AG10803 (cell line): ENCODE results near the gene ZBTB4.

ENCODE experiments used
- DNase-seq: peaks from one replicate; pipeline ENCODE4 v3.0.0; 2010; ENCODE audit warnings: low read depth
- H3K4me3 ChIP-seq: 2 replicates; pipeline ENCODE4 v1.5.1; 2011; ENCODE audit warnings: mild to moderate bottlenecking, low read length, control low read depth
- TF ChIP-seq, protein P1 (sequence below): conservative IDR thresholded peaks from 2 replicates; pipeline ENCODE4 v1.5.1; 2011; ENCODE audit warnings: mild to moderate bottlenecking, low read length, control low read depth, inconsistent platforms

The ZBTB4 gene

DNA sequence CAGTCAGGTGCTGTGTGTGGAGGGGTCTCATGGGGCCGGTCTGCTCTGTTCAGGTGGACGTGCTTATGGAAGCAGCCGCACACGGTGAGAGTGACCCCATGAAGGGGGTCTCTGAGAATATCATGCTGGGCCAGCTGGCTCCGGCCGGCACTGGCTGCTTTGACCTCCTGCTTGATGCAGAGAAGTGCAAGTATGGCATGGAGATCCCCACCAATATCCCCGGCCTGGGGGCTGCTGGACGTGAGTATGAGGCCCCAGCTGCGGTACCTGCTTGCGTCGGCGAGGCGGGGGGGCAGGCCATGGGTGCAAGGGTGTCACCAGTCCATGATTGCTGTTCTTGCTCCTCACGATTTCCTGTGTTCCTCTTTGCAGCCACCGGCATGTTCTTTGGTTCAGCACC is 32.7 kb upstream of the ZBTB4 start:
- TF ChIP-seq, protein P1, sequence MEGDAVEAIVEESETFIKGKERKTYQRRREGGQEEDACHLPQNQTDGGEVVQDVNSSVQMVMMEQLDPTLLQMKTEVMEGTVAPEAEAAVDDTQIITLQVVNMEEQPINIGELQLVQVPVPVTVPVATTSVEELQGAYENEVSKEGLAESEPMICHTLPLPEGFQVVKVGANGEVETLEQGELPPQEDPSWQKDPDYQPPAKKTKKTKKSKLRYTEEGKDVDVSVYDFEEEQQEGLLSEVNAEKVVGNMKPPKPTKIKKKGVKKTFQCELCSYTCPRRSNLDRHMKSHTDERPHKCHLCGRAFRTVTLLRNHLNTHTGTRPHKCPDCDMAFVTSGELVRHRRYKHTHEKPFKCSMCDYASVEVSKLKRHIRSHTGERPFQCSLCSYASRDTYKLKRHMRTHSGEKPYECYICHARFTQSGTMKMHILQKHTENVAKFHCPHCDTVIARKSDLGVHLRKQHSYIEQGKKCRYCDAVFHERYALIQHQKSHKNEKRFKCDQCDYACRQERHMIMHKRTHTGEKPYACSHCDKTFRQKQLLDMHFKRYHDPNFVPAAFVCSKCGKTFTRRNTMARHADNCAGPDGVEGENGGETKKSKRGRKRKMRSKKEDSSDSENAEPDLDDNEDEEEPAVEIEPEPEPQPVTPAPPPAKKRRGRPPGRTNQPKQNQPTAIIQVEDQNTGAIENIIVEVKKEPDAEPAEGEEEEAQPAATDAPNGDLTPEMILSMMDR: no peak
- no peak overlapping the region for H3K4me3 ChIP-seq
- no peak for DNase-seq

DNA sequence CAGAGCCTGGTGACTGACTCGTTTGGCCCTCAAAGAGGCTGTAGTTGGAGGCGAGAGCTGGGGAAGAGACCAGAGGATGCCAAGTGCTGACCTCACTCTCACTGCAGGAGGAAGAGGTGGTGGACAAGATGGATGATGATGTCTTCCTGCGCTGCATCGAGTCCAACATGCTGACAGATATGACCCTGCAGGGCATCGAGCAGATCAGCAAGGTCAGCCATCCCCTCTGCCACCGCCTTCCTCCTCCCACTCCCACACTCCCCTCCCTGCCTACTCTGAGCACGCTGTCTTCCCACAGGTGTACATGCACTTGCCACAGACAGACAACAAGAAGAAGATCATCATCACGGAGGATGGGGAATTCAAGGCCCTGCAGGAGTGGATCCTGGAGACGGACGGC is 31.7 kb upstream of the ZBTB4 start:
- DNase-seq: no peak
- no peak overlapping the region for H3K4me3 ChIP-seq
- TF ChIP-seq, protein P1: no peak

DNA sequence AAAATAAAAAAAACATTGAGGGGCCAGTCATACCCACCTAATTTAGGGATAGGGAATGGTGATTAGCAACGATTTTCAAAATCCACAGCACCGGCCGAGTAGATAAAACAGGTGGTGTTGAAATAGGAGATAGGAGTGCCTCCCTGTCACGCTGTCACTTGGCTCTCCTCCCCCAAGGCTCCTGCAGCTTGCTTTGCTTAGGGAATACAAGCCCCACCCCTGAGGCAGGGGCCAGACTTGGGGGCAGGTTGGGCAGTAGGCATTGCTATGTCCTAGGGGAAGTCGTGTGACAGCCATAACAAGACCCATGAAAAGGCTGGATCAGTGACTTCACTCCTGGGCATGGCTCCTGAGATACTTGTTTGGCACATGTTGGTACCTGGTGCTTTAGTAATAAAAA is 30.5 kb upstream of the ZBTB4 start:
- no peak for DNase-seq
- TF ChIP-seq, protein P1: no peak
- no peak overlapping the region for H3K4me3 ChIP-seq

DNA sequence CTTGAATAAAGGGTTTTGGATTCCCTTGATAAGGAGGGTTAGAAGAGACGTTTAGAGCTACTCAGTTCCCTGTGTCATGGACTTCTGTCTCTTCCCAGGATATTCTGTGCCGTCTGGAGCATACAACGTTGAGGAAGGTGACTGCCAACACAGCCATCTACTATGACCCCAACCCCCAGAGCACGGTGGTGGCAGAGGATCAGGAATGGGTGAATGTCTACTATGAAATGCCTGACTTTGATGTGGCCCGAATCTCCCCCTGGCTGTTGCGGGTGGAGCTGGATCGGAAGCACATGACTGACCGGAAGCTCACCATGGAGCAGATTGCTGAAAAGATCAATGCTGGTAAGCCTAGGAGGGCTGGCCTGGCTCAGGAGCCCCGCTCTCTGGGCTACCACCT is 29.4 kb upstream of the ZBTB4 start:
- no peak overlapping the region for H3K4me3 ChIP-seq
- no peak for DNase-seq
- TF ChIP-seq, protein P1: no peak

DNA sequence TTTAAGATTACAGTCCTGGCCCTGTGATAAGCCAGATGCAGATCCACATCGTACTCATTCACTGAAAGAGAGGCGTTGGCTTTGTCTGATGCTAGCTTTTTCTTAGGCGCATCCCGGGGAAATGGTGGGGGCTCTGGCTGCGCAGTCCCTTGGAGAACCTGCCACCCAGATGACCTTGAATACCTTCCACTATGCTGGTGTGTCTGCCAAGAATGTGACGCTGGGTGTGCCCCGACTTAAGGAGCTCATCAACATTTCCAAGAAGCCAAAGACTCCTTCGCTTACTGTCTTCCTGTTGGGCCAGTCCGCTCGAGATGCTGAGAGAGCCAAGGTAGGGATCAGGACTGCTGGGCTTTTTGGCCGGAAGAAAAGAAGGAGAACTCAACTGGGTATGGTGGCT is 28.7 kb upstream of the ZBTB4 start:
- no peak for DNase-seq
- TF ChIP-seq, protein P1: no peak
- H3K4me3 ChIP-seq: no peak overlapping the region

DNA sequence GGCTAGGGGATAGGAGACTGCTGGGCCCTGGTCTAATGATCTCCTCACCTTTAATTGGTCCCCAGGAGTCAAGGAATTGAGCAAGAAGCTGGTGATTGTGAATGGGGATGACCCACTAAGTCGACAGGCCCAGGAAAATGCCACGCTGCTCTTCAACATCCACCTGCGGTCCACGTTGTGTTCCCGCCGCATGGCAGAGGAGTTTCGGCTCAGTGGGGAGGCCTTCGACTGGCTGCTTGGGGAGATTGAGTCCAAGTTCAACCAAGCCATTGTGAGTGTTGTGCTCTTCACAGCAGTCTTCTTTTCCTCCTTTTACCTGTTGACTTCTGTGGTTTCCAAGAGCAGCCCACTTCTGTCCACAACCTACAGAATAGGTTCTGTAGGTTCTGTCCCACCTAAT is 24.1 kb upstream of the ZBTB4 start:
- no peak overlapping the region for H3K4me3 ChIP-seq
- TF ChIP-seq, protein P1: no peak
- DNase-seq: no peak

DNA sequence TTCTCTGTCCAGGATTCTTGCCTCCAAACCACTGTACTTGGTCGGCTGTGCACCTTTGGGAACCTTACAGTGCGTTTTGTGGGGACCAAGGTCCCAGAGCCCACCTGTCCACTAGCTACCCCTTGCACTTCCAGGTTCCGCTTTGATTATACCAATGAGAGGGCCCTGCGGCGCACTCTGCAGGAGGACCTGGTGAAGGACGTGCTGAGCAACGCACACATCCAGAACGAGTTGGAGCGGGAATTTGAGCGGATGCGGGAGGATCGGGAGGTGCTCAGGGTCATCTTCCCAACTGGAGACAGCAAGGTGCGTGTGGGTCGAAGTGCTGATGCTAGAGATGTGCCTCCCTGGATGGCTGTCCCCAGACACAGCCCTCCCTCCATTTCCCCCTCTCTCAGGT is 23.6 kb upstream of the ZBTB4 start:
- DNase-seq: no peak
- H3K4me3 ChIP-seq: no peak overlapping the region
- TF ChIP-seq, protein P1: no peak
